HEK293 (cell line): ENCODE data around the gene TTBK1.

Experiments used
- TCF7L2 ChIP-seq: IDR thresholded peaks from 2 replicates; pipeline ENCODE4 v1.6.1; 2011; ENCODE audit warnings: low read depth, mild to moderate bottlenecking, inconsistent platforms, low read length, moderate library complexity, borderline replicate concordance
- TF ChIP-seq, protein P1 (sequence below): fragments of 450-650 bp; formaldehyde crosslinking; IDR thresholded peaks from 2 replicates; pipeline ENCODE4 v1.5.1; 2016; ENCODE audit warnings: missing biosample characterization, missing genetic modification characterization
- TF ChIP-seq, protein P2 (sequence below): fragments of 450-650 bp; formaldehyde crosslinking; IDR thresholded peaks from 2 replicates; pipeline ENCODE4 v1.5.1; 2016; ENCODE audit warnings: missing biosample characterization, missing genetic modification characterization

DNA sequence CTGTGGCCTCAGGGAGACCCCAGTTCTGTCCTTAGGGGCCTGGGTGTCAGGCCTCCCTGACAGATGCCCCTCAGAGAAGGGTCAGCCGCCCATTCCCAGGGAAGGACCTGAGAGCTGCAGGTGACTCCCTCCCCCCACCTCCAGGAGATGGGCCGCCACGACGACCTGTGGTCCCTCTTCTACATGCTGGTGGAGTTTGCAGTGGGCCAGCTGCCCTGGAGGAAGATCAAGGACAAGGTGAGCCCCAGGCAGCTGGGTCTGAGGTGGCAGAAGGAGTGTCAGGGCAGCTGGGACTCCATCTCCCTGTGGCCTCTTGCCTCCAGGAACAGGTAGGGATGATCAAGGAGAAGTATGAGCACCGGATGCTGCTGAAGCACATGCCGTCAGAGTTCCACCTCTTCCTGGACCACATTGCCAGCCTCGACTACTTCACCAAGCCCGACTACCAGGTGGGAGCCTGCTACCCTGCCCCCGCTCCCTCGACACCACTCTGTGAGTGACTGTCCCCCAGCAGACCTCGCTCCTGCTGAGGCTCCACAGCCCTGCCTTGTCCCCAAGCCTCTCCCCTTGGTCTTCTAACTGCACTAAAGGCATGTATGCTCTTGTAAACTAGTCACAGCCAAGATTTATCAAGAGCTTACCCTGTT lies 12.2 kb downstream of the TTBK1 start:
- TF ChIP-seq, protein P1, sequence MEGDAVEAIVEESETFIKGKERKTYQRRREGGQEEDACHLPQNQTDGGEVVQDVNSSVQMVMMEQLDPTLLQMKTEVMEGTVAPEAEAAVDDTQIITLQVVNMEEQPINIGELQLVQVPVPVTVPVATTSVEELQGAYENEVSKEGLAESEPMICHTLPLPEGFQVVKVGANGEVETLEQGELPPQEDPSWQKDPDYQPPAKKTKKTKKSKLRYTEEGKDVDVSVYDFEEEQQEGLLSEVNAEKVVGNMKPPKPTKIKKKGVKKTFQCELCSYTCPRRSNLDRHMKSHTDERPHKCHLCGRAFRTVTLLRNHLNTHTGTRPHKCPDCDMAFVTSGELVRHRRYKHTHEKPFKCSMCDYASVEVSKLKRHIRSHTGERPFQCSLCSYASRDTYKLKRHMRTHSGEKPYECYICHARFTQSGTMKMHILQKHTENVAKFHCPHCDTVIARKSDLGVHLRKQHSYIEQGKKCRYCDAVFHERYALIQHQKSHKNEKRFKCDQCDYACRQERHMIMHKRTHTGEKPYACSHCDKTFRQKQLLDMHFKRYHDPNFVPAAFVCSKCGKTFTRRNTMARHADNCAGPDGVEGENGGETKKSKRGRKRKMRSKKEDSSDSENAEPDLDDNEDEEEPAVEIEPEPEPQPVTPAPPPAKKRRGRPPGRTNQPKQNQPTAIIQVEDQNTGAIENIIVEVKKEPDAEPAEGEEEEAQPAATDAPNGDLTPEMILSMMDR (tag by site-specific recombination) = no peak
- TF ChIP-seq, protein P2, sequence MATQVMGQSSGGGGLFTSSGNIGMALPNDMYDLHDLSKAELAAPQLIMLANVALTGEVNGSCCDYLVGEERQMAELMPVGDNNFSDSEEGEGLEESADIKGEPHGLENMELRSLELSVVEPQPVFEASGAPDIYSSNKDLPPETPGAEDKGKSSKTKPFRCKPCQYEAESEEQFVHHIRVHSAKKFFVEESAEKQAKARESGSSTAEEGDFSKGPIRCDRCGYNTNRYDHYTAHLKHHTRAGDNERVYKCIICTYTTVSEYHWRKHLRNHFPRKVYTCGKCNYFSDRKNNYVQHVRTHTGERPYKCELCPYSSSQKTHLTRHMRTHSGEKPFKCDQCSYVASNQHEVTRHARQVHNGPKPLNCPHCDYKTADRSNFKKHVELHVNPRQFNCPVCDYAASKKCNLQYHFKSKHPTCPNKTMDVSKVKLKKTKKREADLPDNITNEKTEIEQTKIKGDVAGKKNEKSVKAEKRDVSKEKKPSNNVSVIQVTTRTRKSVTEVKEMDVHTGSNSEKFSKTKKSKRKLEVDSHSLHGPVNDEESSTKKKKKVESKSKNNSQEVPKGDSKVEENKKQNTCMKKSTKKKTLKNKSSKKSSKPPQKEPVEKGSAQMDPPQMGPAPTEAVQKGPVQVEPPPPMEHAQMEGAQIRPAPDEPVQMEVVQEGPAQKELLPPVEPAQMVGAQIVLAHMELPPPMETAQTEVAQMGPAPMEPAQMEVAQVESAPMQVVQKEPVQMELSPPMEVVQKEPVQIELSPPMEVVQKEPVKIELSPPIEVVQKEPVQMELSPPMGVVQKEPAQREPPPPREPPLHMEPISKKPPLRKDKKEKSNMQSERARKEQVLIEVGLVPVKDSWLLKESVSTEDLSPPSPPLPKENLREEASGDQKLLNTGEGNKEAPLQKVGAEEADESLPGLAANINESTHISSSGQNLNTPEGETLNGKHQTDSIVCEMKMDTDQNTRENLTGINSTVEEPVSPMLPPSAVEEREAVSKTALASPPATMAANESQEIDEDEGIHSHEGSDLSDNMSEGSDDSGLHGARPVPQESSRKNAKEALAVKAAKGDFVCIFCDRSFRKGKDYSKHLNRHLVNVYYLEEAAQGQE (tag by site-specific recombination) = no peak
- TF ChIP-seq TCF7L2 = no peak
